Stomach (tissue), 4 donors: ENCODE measurements around the gene GLIPR1.

Source experiments
- POLR2AphosphoS5 ChIP-seq, 3 donors: sonication (generic); formaldehyde crosslinking; IDR thresholded peaks; one replicate each; pipeline ENCODE4 v1.6.1; 2016; ENCODE audit warnings: antibody characterized with exemption in 3 of 3
- TF ChIP-seq, protein P1 (sequence below), 7 experiments: fragments of 450-650 bp in 4 of 7; fragments of 200-600 bp in 3 of 7; sonication (generic) in 3 of 7; IDR thresholded peaks; one replicate each; pipeline ENCODE4 v1.5.1; 2016 to 2019; ENCODE audit warnings: antibody characterized with exemption in 7 of 7, control low read depth in 2 of 7, mild to moderate bottlenecking in 1 of 7

DNA sequence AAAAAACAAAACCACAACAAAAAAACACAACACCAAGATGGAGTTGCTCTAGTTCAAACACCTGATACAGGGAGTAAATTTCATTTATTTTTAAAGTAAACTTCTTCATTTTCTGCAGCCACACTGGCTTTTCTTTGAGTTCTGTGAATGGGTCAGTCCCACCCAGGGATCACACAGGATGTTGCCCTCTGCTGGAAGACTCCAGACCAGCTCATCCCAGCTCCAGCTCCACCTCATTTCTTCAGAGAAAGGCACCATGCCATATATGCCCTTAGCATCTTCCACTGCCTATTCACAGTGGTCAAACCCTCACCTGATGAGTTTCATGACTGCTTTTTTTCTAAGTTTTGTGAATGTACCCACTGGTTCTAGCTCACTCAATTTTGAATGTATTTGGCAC is 8.0 kb downstream of the GLIPR1 start:
- no peak for TF ChIP-seq POLR2AphosphoS5 (IDR thresholded peaks at IDR 0.05)
- TF ChIP-seq, protein P1, sequence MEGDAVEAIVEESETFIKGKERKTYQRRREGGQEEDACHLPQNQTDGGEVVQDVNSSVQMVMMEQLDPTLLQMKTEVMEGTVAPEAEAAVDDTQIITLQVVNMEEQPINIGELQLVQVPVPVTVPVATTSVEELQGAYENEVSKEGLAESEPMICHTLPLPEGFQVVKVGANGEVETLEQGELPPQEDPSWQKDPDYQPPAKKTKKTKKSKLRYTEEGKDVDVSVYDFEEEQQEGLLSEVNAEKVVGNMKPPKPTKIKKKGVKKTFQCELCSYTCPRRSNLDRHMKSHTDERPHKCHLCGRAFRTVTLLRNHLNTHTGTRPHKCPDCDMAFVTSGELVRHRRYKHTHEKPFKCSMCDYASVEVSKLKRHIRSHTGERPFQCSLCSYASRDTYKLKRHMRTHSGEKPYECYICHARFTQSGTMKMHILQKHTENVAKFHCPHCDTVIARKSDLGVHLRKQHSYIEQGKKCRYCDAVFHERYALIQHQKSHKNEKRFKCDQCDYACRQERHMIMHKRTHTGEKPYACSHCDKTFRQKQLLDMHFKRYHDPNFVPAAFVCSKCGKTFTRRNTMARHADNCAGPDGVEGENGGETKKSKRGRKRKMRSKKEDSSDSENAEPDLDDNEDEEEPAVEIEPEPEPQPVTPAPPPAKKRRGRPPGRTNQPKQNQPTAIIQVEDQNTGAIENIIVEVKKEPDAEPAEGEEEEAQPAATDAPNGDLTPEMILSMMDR (IDR thresholded peaks at IDR 0.05), result peak in 1 of 7 experiments; percentile 15
